Subcutaneous adipose tissue (tissue), 4 donors: Measurements from ENCODE around the gene PACRG. TPM values are rescaled to one million over a fixed set of nuclear protein-coding genes. Genes with fewer than 3 reads are reported as not detected.

Experiments used
- total RNA-seq, 4 donors: library from RNA; depleted of rRNA; stranded (reverse); fragments of >200 nt; gene quantifications; one replicate each; pipeline ENCODE4 v1.1.0, GENCODE V29; 2016
- TF ChIP-seq, protein P1 (sequence below): fragments of 450-650 bp; IDR thresholded peaks from one replicate; pipeline ENCODE4 v1.5.1; 2016; ENCODE audit warnings: low read depth, mild to moderate bottlenecking, control low read depth, antibody characterized with exemption, moderate library complexity

Gene PACRG
- total RNA-seq, 4 donors from 2014 or later, result 0.34 TPM; not detected in 3

GRCh38 chr6:163281634-163282033, 553.9 kb downstream of the PACRG start:
- TF ChIP-seq, protein P1, sequence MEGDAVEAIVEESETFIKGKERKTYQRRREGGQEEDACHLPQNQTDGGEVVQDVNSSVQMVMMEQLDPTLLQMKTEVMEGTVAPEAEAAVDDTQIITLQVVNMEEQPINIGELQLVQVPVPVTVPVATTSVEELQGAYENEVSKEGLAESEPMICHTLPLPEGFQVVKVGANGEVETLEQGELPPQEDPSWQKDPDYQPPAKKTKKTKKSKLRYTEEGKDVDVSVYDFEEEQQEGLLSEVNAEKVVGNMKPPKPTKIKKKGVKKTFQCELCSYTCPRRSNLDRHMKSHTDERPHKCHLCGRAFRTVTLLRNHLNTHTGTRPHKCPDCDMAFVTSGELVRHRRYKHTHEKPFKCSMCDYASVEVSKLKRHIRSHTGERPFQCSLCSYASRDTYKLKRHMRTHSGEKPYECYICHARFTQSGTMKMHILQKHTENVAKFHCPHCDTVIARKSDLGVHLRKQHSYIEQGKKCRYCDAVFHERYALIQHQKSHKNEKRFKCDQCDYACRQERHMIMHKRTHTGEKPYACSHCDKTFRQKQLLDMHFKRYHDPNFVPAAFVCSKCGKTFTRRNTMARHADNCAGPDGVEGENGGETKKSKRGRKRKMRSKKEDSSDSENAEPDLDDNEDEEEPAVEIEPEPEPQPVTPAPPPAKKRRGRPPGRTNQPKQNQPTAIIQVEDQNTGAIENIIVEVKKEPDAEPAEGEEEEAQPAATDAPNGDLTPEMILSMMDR, result no peak

DNA sequence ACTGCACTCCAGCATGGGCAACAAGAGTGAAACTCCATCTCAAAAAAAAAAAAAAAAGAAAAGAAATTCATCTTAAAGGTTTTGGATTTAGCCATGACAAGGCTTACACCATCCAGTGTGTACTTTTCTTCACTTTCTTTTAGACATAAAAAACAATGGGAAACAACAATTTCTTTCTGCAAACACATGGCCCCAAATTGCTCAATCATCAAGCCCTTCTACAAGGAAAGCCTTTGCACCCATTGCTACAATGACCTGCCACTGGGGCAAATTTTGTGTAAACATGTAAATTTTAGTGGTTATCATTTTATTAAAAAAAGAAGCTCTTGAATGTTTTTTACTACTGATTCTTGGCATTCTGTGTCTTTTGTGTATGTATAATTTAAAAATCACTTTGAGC, 554.9 kb downstream of the PACRG start:
- TF ChIP-seq, protein P1, result no peak

DNA sequence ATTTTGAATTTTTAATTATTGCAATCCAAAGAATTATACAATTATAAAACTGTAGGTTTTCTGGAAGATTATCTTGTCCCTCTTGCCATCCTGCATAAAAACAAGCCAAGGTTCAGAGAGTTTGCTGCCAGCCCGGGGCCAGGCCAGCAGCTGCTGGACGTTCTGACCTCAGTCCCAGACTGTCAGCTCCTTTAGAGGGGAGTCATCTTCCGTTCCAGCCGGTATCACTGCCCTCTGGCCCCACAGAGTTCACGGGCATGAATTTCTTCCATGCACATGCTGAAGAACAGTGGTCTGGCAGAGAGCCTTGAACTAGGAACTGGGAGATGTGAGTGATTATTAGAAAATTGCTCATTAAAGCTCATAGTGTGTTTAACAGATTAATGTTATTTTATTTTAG, 556.4 kb downstream of the PACRG start:
- TF ChIP-seq, protein P1, result no peak

DNA sequence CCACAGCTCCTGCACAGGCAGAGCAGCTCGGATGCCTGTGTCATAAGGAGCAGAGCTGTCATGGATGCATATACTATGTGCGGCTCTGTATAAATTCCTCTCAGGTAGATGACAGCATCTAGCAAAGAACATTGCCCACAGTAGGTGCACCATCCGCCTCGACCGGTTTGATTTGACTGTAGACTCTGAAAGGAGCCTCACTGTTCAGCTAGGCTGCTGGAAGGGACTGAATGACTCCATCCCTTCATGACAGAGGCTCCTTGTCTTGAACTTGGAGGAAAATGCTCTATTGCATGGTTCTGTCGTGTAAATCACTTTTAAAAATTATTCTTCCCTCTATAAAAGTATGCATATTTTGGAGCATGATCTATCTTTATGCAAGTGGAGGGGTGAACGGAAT, 557.9 kb downstream of the PACRG start:
- TF ChIP-seq, protein P1, result no peak

DNA sequence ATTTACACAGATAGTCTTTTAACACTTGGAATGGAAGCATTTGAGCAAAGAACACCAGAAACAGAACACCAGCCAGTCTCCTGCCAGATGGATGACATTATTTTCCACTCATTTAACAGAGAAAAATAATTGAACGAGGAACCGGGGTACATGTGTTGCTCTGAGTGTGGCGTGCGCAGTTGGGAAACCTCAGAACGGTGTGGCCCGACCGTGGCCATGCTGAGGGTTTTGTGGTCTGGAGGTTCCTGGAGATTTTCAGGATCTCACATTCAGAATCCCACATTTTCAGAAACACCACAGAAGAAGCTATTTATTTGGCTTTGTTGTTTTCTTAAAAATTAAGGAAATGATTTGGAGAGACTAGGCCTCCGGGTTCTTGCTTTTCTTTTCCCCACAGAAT, 559.9 kb downstream of the PACRG start:
- TF ChIP-seq, protein P1, result no peak

DNA sequence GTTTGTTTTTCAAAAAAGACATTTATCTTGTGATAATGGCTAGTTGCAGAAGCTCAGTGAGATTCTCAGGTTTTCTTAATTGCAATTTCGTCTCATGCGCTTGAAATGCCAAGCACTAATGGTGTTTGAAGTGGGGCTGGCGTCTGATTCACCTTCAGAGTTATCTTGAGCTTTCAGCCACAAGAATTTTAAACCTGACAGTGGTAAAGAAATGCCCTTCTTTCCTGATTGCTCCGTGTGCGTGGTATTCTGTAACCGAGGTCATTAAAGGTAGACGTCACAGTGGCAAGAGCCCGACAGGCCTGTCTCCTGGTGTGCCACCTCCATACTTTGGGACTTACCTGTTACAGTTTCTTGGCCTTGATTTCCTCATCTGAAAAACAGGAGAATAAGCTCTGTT, 560.3 kb downstream of the PACRG start:
- TF ChIP-seq, protein P1, result no peak

DNA sequence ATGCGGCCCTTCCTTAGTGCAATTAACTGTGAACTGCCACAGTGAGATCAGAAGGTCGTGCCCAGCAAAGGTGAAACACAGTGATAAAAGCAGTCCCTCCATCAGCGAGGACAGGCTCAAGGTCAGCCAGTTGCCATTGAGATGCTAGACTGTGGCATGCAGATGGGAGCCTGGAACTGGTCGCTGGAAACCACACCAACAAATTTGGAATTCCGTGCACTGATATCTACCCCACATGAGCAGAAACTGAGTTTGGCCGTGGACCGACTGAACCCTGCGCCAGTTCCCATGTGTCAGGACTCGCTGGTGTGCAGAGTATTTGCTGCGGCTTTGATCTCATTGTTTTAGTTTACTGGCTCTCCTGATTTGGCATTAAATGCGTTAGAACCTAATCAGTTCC, 561.1 kb downstream of the PACRG start:
- TF ChIP-seq, protein P1, result no peak
